Heart left ventricle (tissue), 16 donors: ENCODE measurements around the gene EZH1. TPM values are rescaled to one million over a fixed set of nuclear protein-coding genes. Genes with fewer than 3 reads are reported as not detected.

ENCODE experiments used
- ATAC-seq, 4 donors: fragments of 200-7000 bp; cut with Tn5 transposase; one replicate each; pipeline ENCODE4 v1.9.1; 2020 to 2022; ENCODE audit warnings: moderate library complexity in 4 of 4, mild to moderate bottlenecking in 3 of 4, moderate number of reproducible peaks in 1 of 4
- DNase-seq, 5 donors: peaks; one replicate each; pipeline ENCODE4 v3.0.0-alpha.2; 2020
- H3K27ac ChIP-seq, 12 donors: fragments of 200-600 bp; sonication (generic) in 4 of 12; one replicate each; pipeline versions ENCODE4 v1.5.0 to v1.8.0; 2016 to 2022; ENCODE audit warnings: mild to moderate bottlenecking in 2 of 12
- H3K27me3 ChIP-seq, 9 donors: fragments of 200-600 bp; sonication (generic) in 2 of 9; one replicate each; pipeline versions ENCODE4 v1.5.1 to v1.8.0; 2016 to 2022; ENCODE audit warnings: mild to moderate bottlenecking in 3 of 9
- H3K36me3 ChIP-seq, 9 donors: fragments of 200-600 bp; sonication (generic) in 2 of 9; one replicate each; pipeline versions ENCODE4 v1.5.0 to v1.8.0; 2018 to 2022; ENCODE audit warnings: mild to moderate bottlenecking in 2 of 9
- H3K4me1 ChIP-seq, 12 donors: fragments of 200-600 bp; sonication (generic) in 4 of 12; one replicate each; pipeline versions ENCODE4 v1.5.0 to v1.8.0; 2016 to 2022; ENCODE audit warnings: mild to moderate bottlenecking in 3 of 12
- H3K4me3 ChIP-seq, 12 donors: fragments of 200-600 bp; sonication (generic) in 4 of 12; one replicate each; pipeline versions ENCODE4 v1.5.0 to v1.8.0; 2017 to 2022; ENCODE audit warnings: mild to moderate bottlenecking in 9 of 12, moderate library complexity in 4 of 12
- H3K9me3 ChIP-seq, 12 donors: fragments of 200-600 bp; sonication (generic) in 4 of 12; one replicate each; pipeline versions ENCODE4 v1.5.0 to v1.8.0; 2016 to 2022; ENCODE audit warnings: mild to moderate bottlenecking in 1 of 12
- CTCF ChIP-seq, 12 donors: fragments of 200-600 bp; sonication (generic) in 4 of 12; IDR thresholded peaks; one replicate each; pipeline versions ENCODE4 v1.5.0 to v1.8.0; 2018 to 2022; ENCODE audit warnings: antibody characterized with exemption in 12 of 12, mild to moderate bottlenecking in 5 of 12
- POLR2A ChIP-seq, 2 donors: fragments of 450-650 bp; IDR thresholded peaks; one replicate each; pipeline ENCODE4 v1.6.1; 2017; ENCODE audit warnings: antibody characterized with exemption in 2 of 2, mild to moderate bottlenecking in 2 of 2, moderate library complexity in 2 of 2
- WGBS, 4 donors: extraction: QIAGEN DNeasy Blood & Tissue Kit in 2 of 4; methylation state at CpG; one replicate each; pipeline versions ENCODE4 v1.1.5 to v1.1.7; 2013 to 2018; 5-methylcytosine and 5-hydroxymethylcytosine counted together
- intact Hi-C, 10 donors: fragments of 100-400 bp; cut with DNase I; formaldehyde crosslinking; loops; one replicate each; pipeline versions ENCODE4 v1.11.1 to v1.14.2; 2022
- polyA plus RNA-seq, 2 donors: library from polyadenylated mRNA; stranded (reverse); fragments of 200-250 nt; gene quantifications; one replicate each; pipeline ENCODE4 v1.2.3, GENCODE V29; 2013
- total RNA-seq, 9 donors: library from RNA; depleted of rRNA in 2 of 9; stranded (reverse); fragments of >200 nt in 2 of 9; fragmentation: NEBNext Ultra II Directional in 3 of 9; extraction: Animal tissue kit (Norgen Biotek cat#: 25700) in 3 of 9; gene quantifications; one replicate each; pipeline versions ENCODE4 v1.1.0 to v1.2.4, GENCODE V29; 2016 to 2023
- donor health status: ischemic (EF 13 %, LVEDD 7.1; RV severe dilation, severe dysfunction).
- donor health status: healthy with polysubstance abuse.
- donor health status: DM: no; HTN: yes; CAD: no.
- donor health status: DM: no; HTN: no; CAD: no.
- donor health status: ischemic (EF 25% LVEDD 6.9; RV normal size, moderate dysfunction).
- donor health status: ischemic (EF 25% LVEDD 5.7; RV mildly dilated, moderate dysfunction).
- donor health status: healthy.
- donor health status: DM: yes; HTN: yes; CAD: no.
- donor health status: ischemic (EF 35%, LVEDD 5.7; RV mildly dilated, moderate dysfunction).
- donor health status: nonischemic (EF 11% LVEDD 7.7; RV severe dilation, severe dysfunction).
- donor health status: DM: yes; HTN: yes; CAD: no.
- donor health status: PGD.
- donor health status: ischemic (EF 29% LVEDD 5.4; RV normal size, mild dysfunction).
- donor health status: nonischemic (EF 23%, LVEDD 6.1; RV moderate dilation, normal function).

Gene EZH1
- total and polyA plus RNA-seq, 11 donors, result 18.8 to 50.2 (median 40.7) TPM

DNA sequence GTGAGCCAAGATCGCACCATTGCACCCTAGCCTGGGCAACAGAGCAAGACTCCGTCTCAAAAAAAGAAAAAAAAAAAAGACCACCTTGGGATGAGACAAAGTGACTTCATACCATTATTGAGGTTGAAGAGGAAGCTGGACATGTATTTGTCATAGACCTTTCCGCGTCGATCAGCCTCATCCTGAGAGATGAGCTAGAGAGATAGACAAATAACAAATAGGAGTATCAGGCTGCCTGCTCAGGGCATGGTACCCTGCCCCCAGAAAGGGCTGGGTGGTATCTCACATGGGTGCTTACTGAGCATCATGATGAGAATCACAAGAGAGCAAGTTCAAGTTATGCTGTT, 40.4 kb downstream of the EZH1 start:
- Histone ChIP-seq H3K9me3 (no peaks in the 10 kb centered on the region), H3K4me1 (peaks cover 0 to 1% (median 0%) of the 10 kb centered on the region in 12 donors), H3K27me3 (no peaks in the 10 kb centered on the region), H3K4me3 (no peak overlapping the region), H3K36me3 (peaks cover 8 to 100% (median 98%) of the 10 kb centered on the region in 9 donors), H3K27ac (no peak overlapping the region)
- no peak for DNase-seq
- WGBS, 4 donors, result 92 to 97% (median 94%) methylated on average over 5 of the region's 5 CpGs
- intact Hi-C loops, result loop anchor here in 1 of 10 donors (5.0 kb wide), 1 partner anchor 122 kb away; no protein-coding TSS in a partner anchor
- no peak for ATAC-seq
- TF ChIP-seq CTCF (IDR thresholded peaks at IDR 0.05) (no peak), POLR2A (IDR thresholded peaks at IDR 0.05) (no peak)

GRCh38 chr17:42702446-42702845, 42.4 kb downstream of the EZH1 start:
- Histone ChIP-seq H3K4me1 (peaks cover 0 to 11% (median 4%) of the 10 kb centered on the region in 12 donors), H3K27me3 (no peaks in the 10 kb centered on the region), H3K27ac (no peak overlapping the region), H3K9me3 (no peaks in the 10 kb centered on the region), H3K36me3 (peaks cover 8 to 92% (median 83%) of the 10 kb centered on the region in 9 donors), H3K4me3 (no peak overlapping the region)
- TF ChIP-seq POLR2A (IDR thresholded peaks at IDR 0.05) (no peak), CTCF (IDR thresholded peaks at IDR 0.05) (no peak)
- ATAC-seq (no peak), DNase-seq (no peak)
- intact Hi-C loops, result loop anchor here in 1 of 10 donors (5.0 kb wide), 1 partner anchor 120 kb away; no protein-coding TSS in a partner anchor
- 87 to 89% (median 88%) methylated on average over 11 of the region's 11 CpGs for WGBS, 4 donors

DNA sequence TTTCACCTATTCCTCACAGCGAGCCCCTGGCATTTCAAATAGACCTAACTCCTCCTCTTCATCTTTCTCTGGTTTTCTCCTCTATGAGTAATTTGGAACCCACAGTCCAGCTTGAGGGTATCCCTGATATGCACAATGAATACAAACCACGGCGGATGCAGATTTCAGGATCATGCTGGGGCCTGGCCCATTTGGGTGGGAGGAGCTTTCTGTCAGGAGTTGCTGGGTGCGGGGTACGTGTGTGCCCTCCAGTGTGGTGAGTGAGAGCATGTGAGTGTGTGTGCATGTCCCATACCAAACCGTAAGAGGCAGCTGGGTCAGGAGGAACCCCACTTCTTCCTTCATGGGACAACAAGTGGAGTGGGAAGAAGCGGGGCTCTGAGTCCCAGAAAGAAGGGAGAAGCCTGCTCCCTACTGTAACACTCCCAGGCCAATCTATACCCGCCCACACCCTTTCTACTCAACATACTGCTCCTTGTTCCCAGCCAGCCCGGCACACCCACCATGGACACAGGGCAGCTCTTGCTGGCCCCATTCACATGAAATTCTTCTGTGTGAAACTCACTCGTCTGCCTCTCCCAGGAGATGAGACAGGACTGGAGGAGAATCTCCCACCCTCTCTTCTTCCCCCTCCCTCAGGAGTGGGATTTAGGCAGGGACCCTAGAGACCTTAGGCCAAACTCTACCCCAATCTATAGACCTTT, 44.1 kb downstream of the EZH1 start:
- no peak for ATAC-seq
- H3K4me3 ChIP-seq, result no peak overlapping the region
- H3K9me3 ChIP-seq, result no peaks in the 10 kb centered on the region
- intact Hi-C loops, result loop anchor here in 1 of 10 donors (5.0 kb wide), 1 partner anchor 118 kb away; no protein-coding TSS in a partner anchor
- H3K27me3 ChIP-seq, result no peaks in the 10 kb centered on the region
- no peak for DNase-seq
- TF ChIP-seq CTCF (IDR thresholded peaks at IDR 0.05), result no peak
- no peak for TF ChIP-seq POLR2A (IDR thresholded peaks at IDR 0.05)
- peaks cover 0 to 11% (median 4%) of the 10 kb centered on the region in 12 donors for H3K4me1 ChIP-seq
- peaks cover 8 to 92% (median 82%) of the 10 kb centered on the region in 9 donors for H3K36me3 ChIP-seq
- WGBS, 4 donors, result 80 to 85% (median 82%) methylated on average over 9 to 10 of the region's 10 CpGs
- no peak overlapping the region for H3K27ac ChIP-seq

GRCh38 chr17:42699415-42699740, 45.5 kb downstream of the EZH1 start:
- peak overlapping the region in 1 of 12 donors; percentile 16 for H3K27ac ChIP-seq
- no peak for TF ChIP-seq CTCF (IDR thresholded peaks at IDR 0.05)
- TF ChIP-seq POLR2A (IDR thresholded peaks at IDR 0.05), result no peak
- no peaks in the 10 kb centered on the region for H3K27me3 ChIP-seq

More at GRCh38 chr17:42699415-42699740, 45.5 kb downstream of the EZH1 start:
- ATAC-seq, result no peak
- H3K4me3 ChIP-seq, result no peak overlapping the region
- DNase-seq, result no peak
- intact Hi-C loops, result loop anchor here in 1 of 10 donors (10.0 kb wide), 1 partner anchor 1265 kb away; no protein-coding TSS in a partner anchor
- 88 to 96% (median 94%) methylated on average over 4 of the region's 4 CpGs for WGBS, 4 donors
- peaks cover 0 to 92% (median 81%) of the 10 kb centered on the region in 9 donors for H3K36me3 ChIP-seq
- H3K4me1 ChIP-seq, result peaks cover 0 to 11% (median 4%) of the 10 kb centered on the region in 12 donors
- H3K9me3 ChIP-seq, result no peaks in the 10 kb centered on the region
